HCT116 (cell line): Measurements from ENCODE around the gene VRK1. TPM values are rescaled to one million over a fixed set of nuclear protein-coding genes. Genes with fewer than 3 reads are reported as not detected.

Source experiments
- ATAC-seq: fragments of 200-7000 bp; cut with Tn5 transposase; 2 replicates; pipeline ENCODE4 v1.9.1; 2020; ENCODE audit warnings: mild to moderate bottlenecking, moderate library complexity
- BruUV-seq: library from RNA; stranded (reverse); fragments of 400-500 nt; replicated peaks from 2 replicates; lab custom pipeline; 2021; lab: Mats Ljungman, UMichigan
- CTCF ChIA-PET: fragments of 300-600 bp; sonication (Branson Sonifier 250); formaldehyde crosslinking; loops from one replicate; lab custom pipeline; 2021; ENCODE audit warnings: antibody characterized with exemption; lab: Charles Lee
- POLR2A ChIA-PET: fragments of 300-600, 350-600 bp; sonication (Branson Sonifier 250); formaldehyde crosslinking; loops from one replicate; lab custom pipeline; 2021; ENCODE audit warnings: antibody characterized with exemption; lab: Charles Lee
- RAD21 ChIA-PET, 2 experiments: fragments of 300-600 bp; sonication (Branson Sonifier 250); formaldehyde crosslinking; loops; one replicate each; lab custom pipeline; 2023; ENCODE audit warnings: low total read pairs in 2 of 2; ENCODE audit not compliant: uncharacterized antibody in 2 of 2, unreplicated experiment in 2 of 2, low non-redundant PET in 1 of 2; lab: Charles Lee
- DNase-seq: peaks from one replicate; pipeline ENCODE4 v3.0.0-alpha.2; 2010; ENCODE audit warnings: low read depth, low spot score
- H2AFZ ChIP-seq: fragments of 200-600 bp; shearing (Covaris generic), sonication (generic); 2 replicates; pipeline ENCODE4 v1.6.1; 2017; ENCODE audit warnings: low read depth, mixed run types, mixed read lengths, antibody characterized with exemption, low read length; ENCODE audit not compliant: poor library complexity, severe bottlenecking
- H3K27ac ChIP-seq: 2 replicates; pipeline ENCODE4 v1.5.1; 2012; ENCODE audit warnings: low read depth, low read length
- H3K27me3 ChIP-seq: fragments of 200-600 bp; sonication (generic); 2 replicates; pipeline ENCODE4 v1.6.1; 2016; ENCODE audit warnings: mixed run types, low read length, mixed read lengths; ENCODE audit not compliant: insufficient read depth
- H3K36me3 ChIP-seq, 2 experiments: fragments of 200-500 bp in 1 of 2; fragments of 200-600 bp in 1 of 2; sonication (Bioruptor generic) in 1 of 2; sonication (generic) in 1 of 2; 2 replicates each; pipeline versions ENCODE4 v1.5.1 to v1.6.1; 2014 to 2016; ENCODE audit warnings: low read length in 2 of 2, inconsistent platforms in 1 of 2, mixed read lengths in 1 of 2, mixed run types in 1 of 2; ENCODE audit not compliant: insufficient read depth in 2 of 2, control insufficient read depth in 1 of 2
- H3K4me1 ChIP-seq, 2 experiments: fragments of 200-600 bp in 1 of 2; sonication (generic) in 1 of 2; 2 replicates each; pipeline versions ENCODE4 v1.5.1 to v1.6.1; 2012 to 2017; ENCODE audit warnings: low read length in 2 of 2, inconsistent platforms in 1 of 2, mild to moderate bottlenecking in 1 of 2, mixed read lengths in 1 of 2, mixed run types in 1 of 2, moderate library complexity in 1 of 2; ENCODE audit not compliant: insufficient read depth in 2 of 2, control insufficient read depth in 1 of 2
- H3K4me2 ChIP-seq: fragments of 200-600 bp; sonication (generic); 2 replicates; pipeline ENCODE4 v1.6.1; 2017; ENCODE audit warnings: mixed run types, low read length, mixed read lengths
- H3K4me3 ChIP-seq, 2 experiments: fragments of 200-600 bp in 1 of 2; sonication (generic) in 1 of 2; replicated peaks in 1 of 2; 2 replicates each; pipeline ENCODE4 v1.5.1; 2011 to 2016; ENCODE audit warnings: low read length in 2 of 2, control low read depth in 1 of 2, low read depth in 1 of 2, mild to moderate bottlenecking in 1 of 2, mixed read lengths in 1 of 2, mixed run types in 1 of 2
- H3K79me2 ChIP-seq: fragments of 200-600 bp; sonication (generic); 2 replicates; pipeline ENCODE4 v1.6.1; 2017; ENCODE audit warnings: mild to moderate bottlenecking, mixed run types, low read length, moderate library complexity, mixed read lengths; ENCODE audit not compliant: insufficient read depth
- H3K9ac ChIP-seq: fragments of 200-600 bp; sonication (generic); 2 replicates; pipeline ENCODE4 v1.6.1; 2016; ENCODE audit warnings: low read length, mixed read lengths
- H3K9me2 ChIP-seq: fragments of 200-600 bp; sonication (generic), shearing (Covaris generic); 2 replicates; pipeline ENCODE4 v1.6.1; 2017; ENCODE audit warnings: mixed run types, mild to moderate bottlenecking, moderate library complexity; ENCODE audit not compliant: insufficient read depth
- H3K9me3 ChIP-seq, 2 experiments: fragments of 200-500 bp in 1 of 2; fragments of 200-600 bp in 1 of 2; sonication (Bioruptor generic) in 1 of 2; sonication (generic) in 1 of 2; 2 replicates each; pipeline ENCODE4 v1.6.1; 2014 to 2017; ENCODE audit warnings: low read length in 2 of 2, mixed read lengths in 2 of 2, inconsistent platforms in 1 of 2, low read depth in 1 of 2, mild to moderate bottlenecking in 1 of 2, mixed run types in 1 of 2, moderate library complexity in 1 of 2; ENCODE audit not compliant: control insufficient read depth in 1 of 2, insufficient read depth in 1 of 2
- H4K20me1 ChIP-seq: fragments of 200-600 bp; sonication (generic), shearing (Covaris generic); 2 replicates; pipeline ENCODE4 v1.6.1; 2017; ENCODE audit warnings: mixed run types, mild to moderate bottlenecking, moderate library complexity; ENCODE audit not compliant: insufficient read depth
- ATF3 ChIP-seq: IDR thresholded peaks from 2 replicates; pipeline ENCODE4 v1.6.1; 2012
- CBX3 ChIP-seq: IDR thresholded peaks from 2 replicates; pipeline ENCODE4 v1.6.1; 2012; ENCODE audit warnings: low read depth
- CEBPB ChIP-seq: IDR thresholded peaks from 2 replicates; pipeline ENCODE4 v1.6.1; 2012; ENCODE audit warnings: low read depth
- EGR1 ChIP-seq: IDR thresholded peaks from 2 replicates; pipeline ENCODE4 v1.6.1; 2012; ENCODE audit warnings: low read depth
- ELF1 ChIP-seq: IDR thresholded peaks from 2 replicates; pipeline ENCODE4 v1.6.1; 2012; ENCODE audit warnings: low read depth, borderline replicate concordance
- EZH2phosphoT487 ChIP-seq: fragments of 200-600 bp; IDR thresholded peaks from 2 replicates; pipeline ENCODE4 v1.6.1; 2018; ENCODE audit warnings: antibody characterized with exemption, borderline replicate concordance
- JUND ChIP-seq: IDR thresholded peaks from 2 replicates; pipeline ENCODE4 v1.6.1; 2012
- POLR2A ChIP-seq: IDR thresholded peaks from 2 replicates; pipeline ENCODE4 v1.7.0; 2011; ENCODE audit warnings: borderline replicate concordance; ENCODE audit not compliant: insufficient read depth, insufficient read length; ENCODE audit errors: extremely low read depth
- POLR2AphosphoS5 ChIP-seq: IDR thresholded peaks from 2 replicates; pipeline ENCODE4 v1.6.1; 2011; ENCODE audit warnings: mild to moderate bottlenecking, low read depth, low read length, moderate library complexity
- RAD21 ChIP-seq: IDR thresholded peaks from 2 replicates; pipeline ENCODE4 v1.6.1; 2012; ENCODE audit warnings: low read depth, mild to moderate bottlenecking
- SIN3A ChIP-seq: IDR thresholded peaks from 2 replicates; pipeline ENCODE4 v1.6.1; 2012; ENCODE audit warnings: low read depth
- SP1 ChIP-seq: IDR thresholded peaks from 2 replicates; pipeline ENCODE4 v1.6.1; 2012; ENCODE audit warnings: low read depth
- SRF ChIP-seq: IDR thresholded peaks from 2 replicates; pipeline ENCODE4 v1.6.1; 2012; ENCODE audit warnings: low read depth
- TCF7L2 ChIP-seq: IDR thresholded peaks from 2 replicates; pipeline ENCODE4 v1.7.0; 2011; ENCODE audit warnings: borderline replicate concordance, inconsistent platforms; ENCODE audit not compliant: insufficient read depth, insufficient read length; ENCODE audit errors: extremely low read depth
- YY1 ChIP-seq: IDR thresholded peaks from 2 replicates; pipeline ENCODE4 v1.6.1; 2011; ENCODE audit warnings: low read length, low read depth, moderate library complexity, mild to moderate bottlenecking; ENCODE audit not compliant: insufficient replicate concordance; ENCODE audit errors: extremely low read depth
- ZFX ChIP-seq: fragments of 450-650 bp; IDR thresholded peaks from 2 replicates; pipeline ENCODE4 v1.6.1; 2017
- ZNF274 ChIP-seq: fragments of 200-500 bp; sonication (Bioruptor generic); IDR thresholded peaks from 2 replicates; pipeline ENCODE4 v1.6.1; 2014; ENCODE audit warnings: mild to moderate bottlenecking, low read depth, low read length, inconsistent platforms
- intact Hi-C: fragments of 100-400 bp; cut with micrococcal nuclease; formaldehyde crosslinking; loops from 2 replicates; pipeline ENCODE4 v1.10.0; 2022
- total RNA-seq: library from RNA; stranded (reverse); gene quantifications from one replicate; pipeline ENCODE4 v1.2.1, GENCODE V29; 2021; ENCODE audit not compliant: unreplicated experiment
- TF ChIP-seq, protein P1 (sequence below): IDR thresholded peaks from 2 replicates; pipeline ENCODE4 v1.6.1; 2012
- TF ChIP-seq, protein P2 (sequence below): IDR thresholded peaks from 2 replicates; pipeline ENCODE4 v1.6.1; 2012; ENCODE audit warnings: low read depth
- TF ChIP-seq, protein P3 (sequence below): IDR thresholded peaks from 2 replicates; pipeline ENCODE4 v1.6.1; 2011; ENCODE audit warnings: mild to moderate bottlenecking, low read length, moderate library complexity; ENCODE audit not compliant: insufficient replicate concordance; ENCODE audit errors: extremely low read depth

Gene VRK1
- total RNA-seq, 1 experiment from 2014 or later: 51.4 TPM

- no TSS peak for BruUV-seq
- Histone ChIP-seq H3K79me2 (no peaks in the 10 kb centered on the region), H2AFZ (no peak overlapping the region), H4K20me1 (no peaks in the 10 kb centered on the region), H3K4me2 (no peak overlapping the region), H3K9ac (no peak overlapping the region), H3K27ac (no peak overlapping the region), H3K4me1 (no peaks in the 10 kb centered on the region), H3K27me3 (no peaks in the 10 kb centered on the region), H3K9me3 (no peaks in the 10 kb centered on the region), H3K9me2 (no peaks in the 10 kb centered on the region), H3K36me3 (no peaks in the 10 kb centered on the region), H3K4me3 (no peak overlapping the region)
- intact Hi-C loops: no loop called here
- DNase-seq: no peak
- POLR2A ChIA-PET: no interaction called here
- CTCF ChIA-PET: no interaction called here
- TF ChIP-seq TCF7L2 (no peak), ZFX (no peak), ELF1 (no peak), SIN3A (no peak), SP1 (no peak), CBX3 (no peak), ZNF274 (no peak), ATF3 (no peak), JUND (no peak), CEBPB (no peak), RAD21 (no peak), EZH2phosphoT487 (no peak), POLR2A (no peak), YY1 (no peak), EGR1 (no peak), POLR2AphosphoS5 (no peak), SRF (no peak)
- TF ChIP-seq, protein P1, sequence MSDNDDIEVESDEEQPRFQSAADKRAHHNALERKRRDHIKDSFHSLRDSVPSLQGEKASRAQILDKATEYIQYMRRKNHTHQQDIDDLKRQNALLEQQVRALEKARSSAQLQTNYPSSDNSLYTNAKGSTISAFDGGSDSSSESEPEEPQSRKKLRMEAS: no peak
- TF ChIP-seq, protein P2, sequence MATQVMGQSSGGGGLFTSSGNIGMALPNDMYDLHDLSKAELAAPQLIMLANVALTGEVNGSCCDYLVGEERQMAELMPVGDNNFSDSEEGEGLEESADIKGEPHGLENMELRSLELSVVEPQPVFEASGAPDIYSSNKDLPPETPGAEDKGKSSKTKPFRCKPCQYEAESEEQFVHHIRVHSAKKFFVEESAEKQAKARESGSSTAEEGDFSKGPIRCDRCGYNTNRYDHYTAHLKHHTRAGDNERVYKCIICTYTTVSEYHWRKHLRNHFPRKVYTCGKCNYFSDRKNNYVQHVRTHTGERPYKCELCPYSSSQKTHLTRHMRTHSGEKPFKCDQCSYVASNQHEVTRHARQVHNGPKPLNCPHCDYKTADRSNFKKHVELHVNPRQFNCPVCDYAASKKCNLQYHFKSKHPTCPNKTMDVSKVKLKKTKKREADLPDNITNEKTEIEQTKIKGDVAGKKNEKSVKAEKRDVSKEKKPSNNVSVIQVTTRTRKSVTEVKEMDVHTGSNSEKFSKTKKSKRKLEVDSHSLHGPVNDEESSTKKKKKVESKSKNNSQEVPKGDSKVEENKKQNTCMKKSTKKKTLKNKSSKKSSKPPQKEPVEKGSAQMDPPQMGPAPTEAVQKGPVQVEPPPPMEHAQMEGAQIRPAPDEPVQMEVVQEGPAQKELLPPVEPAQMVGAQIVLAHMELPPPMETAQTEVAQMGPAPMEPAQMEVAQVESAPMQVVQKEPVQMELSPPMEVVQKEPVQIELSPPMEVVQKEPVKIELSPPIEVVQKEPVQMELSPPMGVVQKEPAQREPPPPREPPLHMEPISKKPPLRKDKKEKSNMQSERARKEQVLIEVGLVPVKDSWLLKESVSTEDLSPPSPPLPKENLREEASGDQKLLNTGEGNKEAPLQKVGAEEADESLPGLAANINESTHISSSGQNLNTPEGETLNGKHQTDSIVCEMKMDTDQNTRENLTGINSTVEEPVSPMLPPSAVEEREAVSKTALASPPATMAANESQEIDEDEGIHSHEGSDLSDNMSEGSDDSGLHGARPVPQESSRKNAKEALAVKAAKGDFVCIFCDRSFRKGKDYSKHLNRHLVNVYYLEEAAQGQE: no peak
- TF ChIP-seq, protein P3, sequence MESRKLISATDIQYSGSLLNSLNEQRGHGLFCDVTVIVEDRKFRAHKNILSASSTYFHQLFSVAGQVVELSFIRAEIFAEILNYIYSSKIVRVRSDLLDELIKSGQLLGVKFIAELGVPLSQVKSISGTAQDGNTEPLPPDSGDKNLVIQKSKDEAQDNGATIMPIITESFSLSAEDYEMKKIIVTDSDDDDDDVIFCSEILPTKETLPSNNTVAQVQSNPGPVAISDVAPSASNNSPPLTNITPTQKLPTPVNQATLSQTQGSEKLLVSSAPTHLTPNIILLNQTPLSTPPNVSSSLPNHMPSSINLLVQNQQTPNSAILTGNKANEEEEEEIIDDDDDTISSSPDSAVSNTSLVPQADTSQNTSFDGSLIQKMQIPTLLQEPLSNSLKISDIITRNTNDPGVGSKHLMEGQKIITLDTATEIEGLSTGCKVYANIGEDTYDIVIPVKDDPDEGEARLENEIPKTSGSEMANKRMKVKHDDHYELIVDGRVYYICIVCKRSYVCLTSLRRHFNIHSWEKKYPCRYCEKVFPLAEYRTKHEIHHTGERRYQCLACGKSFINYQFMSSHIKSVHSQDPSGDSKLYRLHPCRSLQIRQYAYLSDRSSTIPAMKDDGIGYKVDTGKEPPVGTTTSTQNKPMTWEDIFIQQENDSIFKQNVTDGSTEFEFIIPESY: no peak
- no peak for ATAC-seq
- RAD21 ChIA-PET: no interaction called here
Observed at GRCh38 chr14:96920820-96921219, 123.6 kb downstream of the VRK1 start.
